GM15510 (cell line): ENCODE results near the gene DYNLT3.
A peak's percentile ranks its signal among the peaks of the same experiment; 100 is the strongest.

Source experiments
- POLR2A ChIP-seq: IDR thresholded peaks from 3 replicates; pipeline ENCODE4 v1.6.1; 2011; ENCODE audit warnings: borderline replicate concordance; ENCODE audit not compliant: insufficient read length; ENCODE audit errors: extremely low read depth

The DYNLT3 gene

GRCh38 chrX:37862851-37863250 lies 15.5 kb upstream of the DYNLT3 start:
- no peak for TF ChIP-seq POLR2A

GRCh38 chrX:37860721-37861120 lies 13.3 kb upstream of the DYNLT3 start:
- TF ChIP-seq POLR2A: no peak

GRCh38 chrX:37854748-37855147 lies 7.4 kb upstream of the DYNLT3 start:
- TF ChIP-seq POLR2A: no peak

GRCh38 chrX:37854148-37854547 lies 6.8 kb upstream of the DYNLT3 start:
- TF ChIP-seq POLR2A: no peak

- peak; percentile 1 for TF ChIP-seq POLR2A
Observed at GRCh38 chrX:37847733-37848197, 394 bp upstream of the DYNLT3 start.

- no peak for TF ChIP-seq POLR2A
Observed at GRCh38 chrX:37846558-37846933, 825 bp downstream of the DYNLT3 start.

GRCh38 chrX:37846141-37846540 lies 1.2 kb downstream of the DYNLT3 start:
- no peak for TF ChIP-seq POLR2A

GRCh38 chrX:37844622-37845021 lies 2.7 kb downstream of the DYNLT3 start:
- no peak for TF ChIP-seq POLR2A

- no peak for TF ChIP-seq POLR2A
Observed at GRCh38 chrX:37840931-37841330, 6.4 kb downstream of the DYNLT3 start.

- no peak for TF ChIP-seq POLR2A
Observed at GRCh38 chrX:37834937-37835336, 12.4 kb downstream of the DYNLT3 start.

GRCh38 chrX:37830371-37830770 lies 17.0 kb downstream of the DYNLT3 start:
- TF ChIP-seq POLR2A: no peak

GRCh38 chrX:37829721-37830120 lies 17.6 kb downstream of the DYNLT3 start:
- no peak for TF ChIP-seq POLR2A

- TF ChIP-seq POLR2A: no peak
Observed at GRCh38 chrX:37825215-37825842, 22.0 kb downstream of the DYNLT3 start.

GRCh38 chrX:37824491-37825214 lies 22.7 kb downstream of the DYNLT3 start:
- TF ChIP-seq POLR2A: no peak

GRCh38 chrX:37820646-37821045 lies 26.7 kb downstream of the DYNLT3 start:
- TF ChIP-seq POLR2A: no peak

- TF ChIP-seq POLR2A: no peak
Observed at GRCh38 chrX:37818031-37818430, 29.3 kb downstream of the DYNLT3 start.
